K562 (cell line): Measurements from ENCODE around the gene ZSCAN21. TPM values are rescaled to one million over a fixed set of nuclear protein-coding genes. Genes with fewer than 3 reads are reported as not detected.
A peak's percentile ranks its signal among the peaks of the same experiment; 100 is the strongest.

Experiments
- DNMT1 ChIP-seq: fragments of 450-650 bp; IDR thresholded peaks from 2 replicates; pipeline ENCODE4 v1.6.1; 2016; ENCODE audit warnings: antibody characterized with exemption, mild to moderate bottlenecking
- FOXM1 ChIP-seq, 2 experiments: fragments of 450-650 bp in 1 of 2; sonication (generic) in 1 of 2; formaldehyde crosslinking in 1 of 2; IDR thresholded peaks; 2 replicates each; pipeline versions ENCODE4 v1.6.1 to v1.9.0; 2017 to 2022; ENCODE audit warnings: low read depth in 2 of 2, mild to moderate bottlenecking in 2 of 2, missing genetic modification reagents in 1 of 2, moderate library complexity in 1 of 2
- GABPB1 ChIP-seq: sonication (generic); formaldehyde crosslinking; IDR thresholded peaks from 2 replicates; pipeline ENCODE4 v1.8.0; 2022; ENCODE audit warnings: mild to moderate bottlenecking, missing genetic modification reagents
- HNRNPL ChIP-seq: fragments of 200-400 bp; formaldehyde crosslinking; IDR thresholded peaks from 2 replicates; pipeline ENCODE4 v1.6.1; 2017; ENCODE audit warnings: low read depth, mild to moderate bottlenecking, low read length
- JUND ChIP-seq, 2 experiments: IDR thresholded peaks; 2 replicates in 1 of 2; 3 replicates in 1 of 2; pipeline ENCODE4 v1.6.1; 2011; ENCODE audit warnings: borderline replicate concordance in 2 of 2, low read depth in 2 of 2, low read length in 2 of 2, improper control_type of control experiment in 1 of 2, missing biosample characterization in 1 of 2, missing genetic modification characterization in 1 of 2, missing genetic modification reagents in 1 of 2
- KDM4B ChIP-seq, 2 experiments: fragments of 450-650 bp in 1 of 2; sonication (generic) in 1 of 2; IDR thresholded peaks; 2 replicates each; pipeline ENCODE4 v1.6.1; 2016 to 2017; ENCODE audit warnings: borderline replicate concordance in 2 of 2, antibody characterized with exemption in 1 of 2, low read depth in 1 of 2, mild to moderate bottlenecking in 1 of 2
- MBD1 ChIP-seq: fragments of 250-450 bp; sonication (Bioruptor Pico); IDR thresholded peaks from 2 replicates; pipeline ENCODE4 v1.8.0; 2022; ENCODE audit warnings: inconsistent platforms
- MXD1 ChIP-seq: fragments of 250-450 bp; sonication (Bioruptor Pico); IDR thresholded peaks from 2 replicates; pipeline ENCODE4 v1.8.0; 2021; ENCODE audit warnings: borderline replicate concordance, mild to moderate bottlenecking, moderate library complexity; ENCODE audit not compliant: poor library complexity, severe bottlenecking
- NCOA2 ChIP-seq, 2 experiments: fragments of 450-650 bp; IDR thresholded peaks; 2 replicates each; pipeline ENCODE4 v1.6.1; 2018; ENCODE audit warnings: mild to moderate bottlenecking in 2 of 2, moderate library complexity in 1 of 2; ENCODE audit not compliant: partially characterized antibody in 2 of 2
- SOX6 ChIP-seq: fragments of 450-650 bp; IDR thresholded peaks from 2 replicates; pipeline ENCODE4 v1.6.1; 2014; ENCODE audit warnings: mild to moderate bottlenecking
- STAT5B ChIP-seq: fragments of 250-450 bp; sonication (Bioruptor Pico); IDR thresholded peaks from 2 replicates; pipeline ENCODE4 v1.8.0; 2021; ENCODE audit warnings: mild to moderate bottlenecking, inconsistent platforms
- YY1 ChIP-seq, 3 experiments: IDR thresholded peaks; 2 replicates each; pipeline ENCODE4 v1.6.1; 2011; ENCODE audit warnings: low read length in 2 of 3, mild to moderate bottlenecking in 2 of 3, moderate library complexity in 2 of 3, borderline replicate concordance in 1 of 3, control low read depth in 1 of 3, low read depth in 1 of 3; ENCODE audit not compliant: insufficient read depth in 3 of 3, insufficient replicate concordance in 2 of 3, control insufficient read depth in 1 of 3, insufficient read length in 1 of 3; ENCODE audit errors: extremely low read depth in 1 of 3
- ZNF41 ChIP-seq: fragments of 250-450 bp; sonication (Bioruptor Pico); conservative IDR thresholded peaks from 2 replicates; pipeline ENCODE4 v1.4.0; 2020; ENCODE audit warnings: mild to moderate bottlenecking
- ZNF780A ChIP-seq: fragments of 250-450 bp; sonication (Bioruptor Pico); IDR thresholded peaks from 2 replicates; pipeline ENCODE4 v1.5.0; 2021; ENCODE audit warnings: mild to moderate bottlenecking
- ZZZ3 ChIP-seq: fragments of 450-650 bp; IDR thresholded peaks from 2 replicates; pipeline ENCODE4 v1.6.1; 2016; ENCODE audit warnings: antibody characterized with exemption, mild to moderate bottlenecking, moderate library complexity
- polyA plus RNA-seq, 8 experiments: library from polyadenylated mRNA; depleted of rRNA in 4 of 8; stranded (reverse) in 5 of 8; unstranded in 3 of 8; fragments of >200 nt; fragmentation: Nextera tagmentation in 2 of 8; fragmentation: Illumina TruSeq in 1 of 8; extraction: Ambion mirVana in 2 of 8; extraction: Trizol in 1 of 8; gene quantifications; 2 replicates each; pipeline versions ENCODE4 v1.2.1 to v1.2.3, GENCODE V29; 2011 to 2014; ENCODE audit warnings: inconsistent platforms in 1 of 8, missing spikeins in 1 of 8
- total RNA-seq, 7 experiments: library from RNA; depleted of rRNA in 6 of 7; stranded (reverse); fragments of >200 nt in 6 of 7; fragmentation: Illumina TruSeq in 2 of 7; extraction: Trizol in 2 of 7; gene quantifications; 2 replicates each; pipeline versions ENCODE4 v1.2.1 to v1.2.3, GENCODE V29; 2011 to 2021; ENCODE audit warnings: low replicate concordance in 1 of 7
- TF ChIP-seq, protein P1 (sequence below): fragments of 450-650 bp; formaldehyde crosslinking; IDR thresholded peaks from 2 replicates; pipeline ENCODE4 v1.4.0; 2022; ENCODE audit warnings: missing genetic modification characterization
- TF ChIP-seq, protein P2 (sequence below), 2 experiments: fragments of 200-800 bp in 1 of 2; sonication (Bioruptor generic) in 1 of 2; sonication (generic) in 1 of 2; formaldehyde crosslinking in 1 of 2; IDR thresholded peaks in 1 of 2; conservative IDR thresholded peaks in 1 of 2; 2 replicates each; pipeline versions ENCODE4 v1.5.0 to v1.6.1; 2016 to 2020; ENCODE audit warnings: missing compliant biosample characterization in 1 of 2, missing genetic modification characterization in 1 of 2, missing genetic modification reagents in 1 of 2

The ZSCAN21 gene
- total and polyA plus RNA-seq, 9 of the 15 experiments (the other 6 are each of a cell fraction or from before 2014, with no cell fraction given): 5.9 to 15.5 (median 13.2) TPM

GRCh38 chr7:100100420-100101015 is 50.9 kb downstream of the ZSCAN21 start (continued):
- TF ChIP-seq MBD1 (no peak), ZNF780A (CRISPR knock-in tag) (no peak), SOX6 (peak; percentile 17; the same call in 1 of the 2 replicates), ZNF41 (CRISPR knock-in tag) (no peak; the same call in 1 of the 2 replicates), NCOA2 (IDR thresholded peaks at IDR 0.05; ENCODE audit: partially characterized antibody in 2 of 2) (no peak), ZZZ3 (peak; percentile 84), KDM4B (IDR thresholded peaks at IDR 0.05; ENCODE audit: borderline replicate concordance in 2 of 2, low read depth in 1 of 2) (peak in 1 of 2 experiments; percentile 93; a peak in 1 of 4 replicates), GABPB1 (peak; percentile 96), YY1 (IDR thresholded peaks at IDR 0.05; ENCODE audit: borderline replicate concordance in 1 of 3, control insufficient read depth in 1 of 3, extremely low read depth in 1 of 3, insufficient read depth in 3 of 3, insufficient read length in 1 of 3, insufficient replicate concordance in 2 of 3, low read depth in 1 of 3, low read length in 2 of 3) (peak; percentile 18 to 61 (median 61)), FOXM1 (IDR thresholded peaks at IDR 0.05; ENCODE audit: low read depth) (no peak), FOXM1 (CRISPR knock-in tag; IDR thresholded peaks at IDR 0.05; ENCODE audit: low read depth) (no peak), MXD1 (CRISPR knock-in tag) (peak; percentile 91), HNRNPL (no peak), STAT5B (CRISPR knock-in tag) (no peak), JUND (IDR thresholded peaks at IDR 0.05; ENCODE audit: borderline replicate concordance, low read depth, low read length) (peak; percentile 55; the same call in 1 of the 2 replicates), JUND (tag; IDR thresholded peaks at IDR 0.05; ENCODE audit: borderline replicate concordance, low read depth, low read length) (peak; percentile 23; the same call in 1 of the 3 replicates), DNMT1 (no peak)
- TF ChIP-seq, protein P1, sequence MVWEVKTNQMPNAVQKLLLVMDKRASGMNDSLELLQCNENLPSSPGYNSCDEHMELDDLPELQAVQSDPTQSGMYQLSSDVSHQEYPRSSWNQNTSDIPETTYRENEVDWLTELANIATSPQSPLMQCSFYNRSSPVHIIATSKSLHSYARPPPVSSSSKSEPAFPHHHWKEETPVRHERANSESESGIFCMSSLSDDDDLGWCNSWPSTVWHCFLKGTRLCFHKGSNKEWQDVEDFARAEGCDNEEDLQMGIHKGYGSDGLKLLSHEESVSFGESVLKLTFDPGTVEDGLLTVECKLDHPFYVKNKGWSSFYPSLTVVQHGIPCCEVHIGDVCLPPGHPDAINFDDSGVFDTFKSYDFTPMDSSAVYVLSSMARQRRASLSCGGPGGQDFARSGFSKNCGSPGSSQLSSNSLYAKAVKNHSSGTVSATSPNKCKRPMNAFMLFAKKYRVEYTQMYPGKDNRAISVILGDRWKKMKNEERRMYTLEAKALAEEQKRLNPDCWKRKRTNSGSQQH (CRISPR knock-in tag): peak; percentile 74; the same call in 1 of the 2 replicates
- TF ChIP-seq, protein P2, sequence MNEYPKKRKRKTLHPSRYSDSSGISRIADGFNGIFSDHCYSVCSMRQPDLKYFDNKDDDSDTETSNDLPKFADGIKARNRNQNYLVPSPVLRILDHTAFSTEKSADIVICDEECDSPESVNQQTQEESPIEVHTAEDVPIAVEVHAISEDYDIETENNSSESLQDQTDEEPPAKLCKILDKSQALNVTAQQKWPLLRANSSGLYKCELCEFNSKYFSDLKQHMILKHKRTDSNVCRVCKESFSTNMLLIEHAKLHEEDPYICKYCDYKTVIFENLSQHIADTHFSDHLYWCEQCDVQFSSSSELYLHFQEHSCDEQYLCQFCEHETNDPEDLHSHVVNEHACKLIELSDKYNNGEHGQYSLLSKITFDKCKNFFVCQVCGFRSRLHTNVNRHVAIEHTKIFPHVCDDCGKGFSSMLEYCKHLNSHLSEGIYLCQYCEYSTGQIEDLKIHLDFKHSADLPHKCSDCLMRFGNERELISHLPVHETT (CRISPR knock-in tag; conservative IDR thresholded peaks at IDR 0.05 in 1 of 2, IDR thresholded peaks at IDR 0.05 in 1 of 2): peak in 1 of 2 experiments; percentile 93; a peak in 1 of 4 replicates
